Measurements from ENCODE around the gene HIPK4. TPM values are rescaled to one million over a fixed set of nuclear protein-coding genes. Genes with fewer than 3 reads are reported as not detected.

HIPK4 gene
- total RNA-seq, 1 donor from 2014 or later: not detected

DNA sequence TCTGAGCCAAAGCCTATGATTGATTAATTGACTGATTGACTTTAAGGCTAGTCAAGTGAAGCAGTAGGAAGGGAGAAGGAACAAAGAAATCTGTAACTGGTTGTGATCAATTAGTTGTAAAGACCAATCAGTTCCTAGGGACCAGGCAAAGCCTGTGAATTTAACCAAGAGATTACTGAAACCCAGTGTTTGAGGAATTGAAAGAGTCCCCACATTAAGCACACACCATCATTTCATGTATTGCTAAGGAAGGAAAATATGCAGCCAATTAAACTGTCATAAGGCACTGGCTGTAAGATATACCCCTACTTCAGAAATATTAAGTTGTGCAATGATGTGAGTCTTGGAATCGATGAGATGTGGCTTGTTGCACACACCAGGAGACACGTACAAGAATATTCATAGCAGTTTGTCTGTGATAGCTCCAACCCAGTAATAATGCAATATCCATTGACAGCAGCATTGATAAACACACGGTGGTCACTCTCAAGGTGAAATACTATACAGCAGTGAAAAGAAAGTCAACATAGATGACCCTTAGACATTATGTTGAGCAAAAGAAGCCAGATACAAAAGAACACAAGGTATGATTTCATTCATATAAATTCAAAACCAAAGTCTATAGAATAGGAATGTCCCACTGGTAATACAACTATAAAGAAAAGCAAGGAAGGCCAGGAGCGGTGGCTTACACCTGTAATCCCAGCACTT lies 50.8 kb downstream of the HIPK4 start:
- Histone ChIP-seq H4K20me1 (ENCODE audit: insufficient read depth, low read length) (peaks cover 39% of the 10 kb centered on the region), H3K27ac (ENCODE audit: low read depth, low read length) (no peak overlapping the region), H3K4me1 (ENCODE audit: insufficient read depth, low read length) (peaks cover 7% of the 10 kb centered on the region), H3K27me3 (ENCODE audit: insufficient read depth, low read length) (no peaks in the 10 kb centered on the region), H3K79me2 (ENCODE audit: insufficient read depth, low read length) (peaks cover 33% of the 10 kb centered on the region), H2AFZ (ENCODE audit: low read depth, low read length) (no peak overlapping the region), H3K9me3 (ENCODE audit: insufficient read depth, low read depth, low read length) (no peaks in the 10 kb centered on the region), H3K9ac (ENCODE audit: low read length) (no peak overlapping the region), H3K4me2 (ENCODE audit: low read length) (no peak overlapping the region), H3K4me3 (ENCODE audit: insufficient read depth, low read depth, low read length) (no peak overlapping the region), H3K36me3 (ENCODE audit: insufficient read depth, low read length) (no peaks in the 10 kb centered on the region)
- FAIRE-seq (no peak), DNase-seq (ENCODE audit: low read depth) (no peak)
- H3K36me3 Mint-ChIP-seq (ENCODE audit: low read depth, unreplicated experiment): peaks cover 16% of the 10 kb centered on the region
- H3K4me1 Mint-ChIP-seq (ENCODE audit: low read depth, unreplicated experiment): peaks cover 6% of the 10 kb centered on the region
- no peak overlapping the region for H3K4me3 Mint-ChIP-seq (ENCODE audit: unreplicated experiment)
- no peak overlapping the region for H3K27ac Mint-ChIP-seq (ENCODE audit: unreplicated experiment)
- H3K27me3 Mint-ChIP-seq (ENCODE audit: low read depth, unreplicated experiment): no peaks in the 10 kb centered on the region
- TF ChIP-seq EZH2 (IDR thresholded peaks at IDR 0.05; ENCODE audit: insufficient read depth, low read length): no peak
- TF ChIP-seq, protein P1, sequence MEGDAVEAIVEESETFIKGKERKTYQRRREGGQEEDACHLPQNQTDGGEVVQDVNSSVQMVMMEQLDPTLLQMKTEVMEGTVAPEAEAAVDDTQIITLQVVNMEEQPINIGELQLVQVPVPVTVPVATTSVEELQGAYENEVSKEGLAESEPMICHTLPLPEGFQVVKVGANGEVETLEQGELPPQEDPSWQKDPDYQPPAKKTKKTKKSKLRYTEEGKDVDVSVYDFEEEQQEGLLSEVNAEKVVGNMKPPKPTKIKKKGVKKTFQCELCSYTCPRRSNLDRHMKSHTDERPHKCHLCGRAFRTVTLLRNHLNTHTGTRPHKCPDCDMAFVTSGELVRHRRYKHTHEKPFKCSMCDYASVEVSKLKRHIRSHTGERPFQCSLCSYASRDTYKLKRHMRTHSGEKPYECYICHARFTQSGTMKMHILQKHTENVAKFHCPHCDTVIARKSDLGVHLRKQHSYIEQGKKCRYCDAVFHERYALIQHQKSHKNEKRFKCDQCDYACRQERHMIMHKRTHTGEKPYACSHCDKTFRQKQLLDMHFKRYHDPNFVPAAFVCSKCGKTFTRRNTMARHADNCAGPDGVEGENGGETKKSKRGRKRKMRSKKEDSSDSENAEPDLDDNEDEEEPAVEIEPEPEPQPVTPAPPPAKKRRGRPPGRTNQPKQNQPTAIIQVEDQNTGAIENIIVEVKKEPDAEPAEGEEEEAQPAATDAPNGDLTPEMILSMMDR (IDR thresholded peaks at IDR 0.05; ENCODE audit: insufficient read depth, low read depth, low read length): no peak
- H3K9me3 Mint-ChIP-seq (ENCODE audit: unreplicated experiment): no peaks in the 10 kb centered on the region

DNA sequence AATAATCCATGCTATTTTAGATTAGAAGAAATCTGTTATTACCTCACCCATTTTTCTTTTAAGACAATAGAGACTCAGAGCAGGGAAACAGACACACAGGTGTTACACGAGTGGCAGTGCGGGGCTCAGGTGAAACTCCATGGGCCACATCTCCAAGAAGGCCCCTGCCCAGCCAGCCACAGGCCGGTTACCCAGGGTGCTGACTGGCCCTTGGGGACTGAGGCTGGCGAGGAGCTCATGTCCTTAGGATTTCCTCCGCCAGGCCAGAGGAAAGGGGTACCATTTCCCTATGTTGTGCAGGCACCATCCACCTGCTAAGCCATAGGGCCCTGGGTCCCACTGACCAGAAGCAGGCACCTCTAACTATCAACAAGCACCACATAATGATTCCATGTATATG lies 52.4 kb downstream of the HIPK4 start:
- Histone ChIP-seq H3K27me3 (ENCODE audit: insufficient read depth, low read length) (no peaks in the 10 kb centered on the region), H3K36me3 (ENCODE audit: insufficient read depth, low read length) (peaks cover 5% of the 10 kb centered on the region), H3K27ac (ENCODE audit: low read depth, low read length) (no peak overlapping the region), H3K9me3 (ENCODE audit: insufficient read depth, low read depth, low read length) (no peaks in the 10 kb centered on the region), H2AFZ (ENCODE audit: low read depth, low read length) (no peak overlapping the region), H3K9ac (ENCODE audit: low read length) (no peak overlapping the region), H4K20me1 (ENCODE audit: insufficient read depth, low read length) (peaks cover 39% of the 10 kb centered on the region), H3K4me2 (ENCODE audit: low read length) (no peak overlapping the region), H3K4me1 (ENCODE audit: insufficient read depth, low read length) (peaks cover 7% of the 10 kb centered on the region), H3K79me2 (ENCODE audit: insufficient read depth, low read length) (peaks cover 22% of the 10 kb centered on the region), H3K4me3 (ENCODE audit: insufficient read depth, low read depth, low read length) (no peak overlapping the region)
- H3K4me1 Mint-ChIP-seq (ENCODE audit: low read depth, unreplicated experiment): peaks cover 6% of the 10 kb centered on the region
- no peaks in the 10 kb centered on the region for H3K27me3 Mint-ChIP-seq (ENCODE audit: low read depth, unreplicated experiment)
- TF ChIP-seq, protein P1 (IDR thresholded peaks at IDR 0.05; ENCODE audit: insufficient read depth, low read depth, low read length): no peak
- TF ChIP-seq EZH2 (IDR thresholded peaks at IDR 0.05; ENCODE audit: insufficient read depth, low read length): no peak
- H3K36me3 Mint-ChIP-seq (ENCODE audit: low read depth, unreplicated experiment): peaks cover 22% of the 10 kb centered on the region
- no peak overlapping the region for H3K4me3 Mint-ChIP-seq (ENCODE audit: unreplicated experiment)
- no peak overlapping the region for H3K27ac Mint-ChIP-seq (ENCODE audit: unreplicated experiment)
- no peaks in the 10 kb centered on the region for H3K9me3 Mint-ChIP-seq (ENCODE audit: unreplicated experiment)
- FAIRE-seq (no peak), DNase-seq (ENCODE audit: low read depth) (no peak)

DNA sequence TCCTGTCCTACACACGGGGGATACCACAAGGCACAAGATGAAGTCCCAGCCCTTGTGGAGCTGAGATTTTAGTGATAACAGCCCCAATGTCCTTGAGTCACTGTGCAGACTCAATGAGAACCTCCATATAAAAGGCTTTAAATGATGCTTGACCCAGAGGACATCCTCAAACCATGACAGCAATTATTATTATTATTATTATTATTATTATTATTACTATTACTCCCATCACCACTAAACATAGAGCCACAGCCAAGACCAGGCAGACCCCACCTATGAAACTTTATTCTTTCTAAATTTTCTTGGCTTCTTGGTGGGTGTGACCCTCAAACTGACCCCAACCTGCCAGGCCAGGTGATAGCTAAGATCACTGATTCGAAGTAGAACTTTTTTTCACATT lies 52.9 kb downstream of the HIPK4 start:
- Mint-ChIP-seq H3K9me3 (ENCODE audit: unreplicated experiment) (no peaks in the 10 kb centered on the region), H3K4me1 (ENCODE audit: low read depth, unreplicated experiment) (peaks cover 6% of the 10 kb centered on the region), H3K4me3 (ENCODE audit: unreplicated experiment) (no peak overlapping the region), H3K27me3 (ENCODE audit: low read depth, unreplicated experiment) (no peaks in the 10 kb centered on the region), H3K36me3 (ENCODE audit: low read depth, unreplicated experiment) (peaks cover 20% of the 10 kb centered on the region), H3K27ac (ENCODE audit: unreplicated experiment) (no peak overlapping the region)
- no peaks in the 10 kb centered on the region for H3K27me3 ChIP-seq (ENCODE audit: insufficient read depth, low read length)
- H3K9me3 ChIP-seq (ENCODE audit: insufficient read depth, low read depth, low read length): no peaks in the 10 kb centered on the region
- H3K4me2 ChIP-seq (ENCODE audit: low read length): no peak overlapping the region
- H4K20me1 ChIP-seq (ENCODE audit: insufficient read depth, low read length): peaks cover 35% of the 10 kb centered on the region
- H3K36me3 ChIP-seq (ENCODE audit: insufficient read depth, low read length): peaks cover 5% of the 10 kb centered on the region
- FAIRE-seq: no peak
- no peak overlapping the region for H3K9ac ChIP-seq (ENCODE audit: low read length)
- no peak overlapping the region for H2AFZ ChIP-seq (ENCODE audit: low read depth, low read length)
- peaks cover 7% of the 10 kb centered on the region for H3K4me1 ChIP-seq (ENCODE audit: insufficient read depth, low read length)
- H3K4me3 ChIP-seq (ENCODE audit: insufficient read depth, low read depth, low read length): no peak overlapping the region
- DNase-seq (ENCODE audit: low read depth): no peak
- peaks cover 18% of the 10 kb centered on the region for H3K79me2 ChIP-seq (ENCODE audit: insufficient read depth, low read length)
- H3K27ac ChIP-seq (ENCODE audit: low read depth, low read length): no peak overlapping the region
- no peak for TF ChIP-seq EZH2 (IDR thresholded peaks at IDR 0.05; ENCODE audit: insufficient read depth, low read length)
- TF ChIP-seq, protein P1 (IDR thresholded peaks at IDR 0.05; ENCODE audit: insufficient read depth, low read depth, low read length): no peak
